AG09309 (cell line): ENCODE data around the gene GNPAT.

ENCODE experiments used
- DNase-seq: peaks from one replicate; pipeline ENCODE4 v3.0.0-alpha.2; 2010; ENCODE audit warnings: low read depth
- H3K4me3 ChIP-seq: 2 replicates; pipeline ENCODE4 v1.5.1; 2011; ENCODE audit warnings: mild to moderate bottlenecking, low read depth, low read length, moderate library complexity; ENCODE audit not compliant: control insufficient read depth
- CTCF ChIP-seq: IDR thresholded peaks from 2 replicates; pipeline ENCODE4 v1.5.1; 2011; ENCODE audit warnings: mild to moderate bottlenecking, low read depth, low read length, inconsistent platforms; ENCODE audit not compliant: insufficient read depth, control insufficient read depth; ENCODE audit errors: missing control alignments

GNPAT gene

DNA sequence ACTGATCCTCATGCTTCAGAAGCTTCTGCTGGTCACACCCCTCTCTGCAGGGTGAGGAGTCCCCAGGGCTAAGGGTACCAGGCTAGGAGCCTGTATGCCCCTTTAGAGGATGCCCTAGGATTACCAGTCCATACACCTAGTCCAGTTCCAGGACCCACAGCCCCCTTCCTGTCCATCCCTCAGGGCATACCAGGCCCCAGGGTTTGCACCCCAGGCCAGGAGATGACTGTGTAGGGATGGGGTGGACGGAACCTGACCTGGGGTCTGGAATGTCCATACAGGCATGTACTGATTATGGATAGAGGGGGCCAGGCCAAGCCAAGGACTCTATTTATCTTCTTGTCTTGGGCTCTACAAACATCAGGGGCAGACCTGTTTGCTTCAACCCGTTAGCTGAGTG lies 44.3 kb upstream of the GNPAT start:
- DNase-seq = no peak
- no peak for TF ChIP-seq CTCF
- no peak overlapping the region for H3K4me3 ChIP-seq

- DNase-seq = no peak
Observed at GRCh38 chr1:231199868-231200267, 41.1 kb upstream of the GNPAT start.

GRCh38 chr1:231200388-231201031 lies 40.5 kb upstream of the GNPAT start:
- TF ChIP-seq CTCF = no peak
- no peak overlapping the region for H3K4me3 ChIP-seq
- no peak for DNase-seq

More at GRCh38 chr1:231199868-231200267, 41.1 kb upstream of the GNPAT start:
- TF ChIP-seq CTCF = no peak
- no peak overlapping the region for H3K4me3 ChIP-seq

DNA sequence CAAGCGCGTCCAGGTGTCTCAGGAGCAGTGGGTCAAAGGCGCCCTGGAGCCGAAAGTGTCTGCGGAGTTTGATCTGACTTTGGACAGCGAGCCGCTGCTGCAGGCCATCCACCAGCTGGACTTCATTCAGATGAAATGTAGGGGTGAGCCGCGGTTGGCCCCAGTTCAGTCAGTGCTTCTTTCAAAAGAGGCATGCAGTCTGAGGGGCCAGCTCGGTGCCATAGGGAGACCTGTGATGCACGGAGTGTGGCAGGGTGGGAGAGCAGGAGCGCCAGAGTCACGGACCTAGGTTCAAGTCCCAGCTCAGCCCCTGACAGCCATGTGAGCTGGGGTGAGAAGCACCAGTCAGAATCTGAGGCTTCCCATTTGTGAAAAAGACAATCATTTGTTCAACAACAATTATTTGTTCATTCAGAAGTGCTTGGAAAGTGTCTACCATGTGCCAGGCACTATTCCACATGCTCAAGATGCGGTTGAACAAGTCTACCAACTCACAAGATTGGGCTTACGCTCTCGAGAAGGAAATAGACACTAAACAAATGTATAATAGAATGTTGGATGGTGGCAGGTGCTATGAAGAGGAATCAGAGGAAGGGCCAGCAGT lies 39.5 kb upstream of the GNPAT start:
- H3K4me3 ChIP-seq = no peak overlapping the region
- DNase-seq = no peak
- TF ChIP-seq CTCF = no peak

DNA sequence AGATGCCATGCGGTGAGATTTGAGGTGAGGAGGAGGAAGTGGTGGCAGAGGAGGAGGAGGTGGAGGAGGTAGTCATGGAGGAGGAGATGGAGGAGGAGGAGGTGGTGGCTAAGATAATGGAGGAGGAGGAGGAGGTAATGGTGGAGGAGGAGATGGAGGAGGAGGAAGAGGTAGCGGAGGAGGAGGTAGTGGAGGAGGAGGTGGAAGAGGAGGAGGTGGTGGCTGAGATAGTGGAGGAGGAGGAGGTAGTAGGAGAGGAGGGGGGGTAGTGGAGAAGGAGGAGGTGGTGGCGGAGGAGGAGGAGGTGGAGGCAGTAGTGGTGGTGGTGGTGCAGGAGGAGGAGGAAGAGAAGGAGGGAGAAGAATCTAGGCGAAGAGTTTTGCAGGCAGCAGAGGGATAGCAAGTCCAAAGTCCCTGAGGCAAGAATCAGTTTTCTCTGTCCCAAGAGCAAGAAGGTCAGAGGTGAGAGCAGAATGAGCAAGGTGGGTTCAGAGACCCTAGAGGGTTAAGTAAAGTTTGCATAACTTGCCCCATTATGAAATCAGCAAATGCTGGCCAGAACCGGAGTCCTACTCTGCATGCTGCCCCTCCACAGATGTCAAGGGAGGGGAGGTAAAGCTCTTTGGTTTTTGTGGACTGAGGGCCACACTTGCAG lies 38.9 kb upstream of the GNPAT start:
- no peak for TF ChIP-seq CTCF
- H3K4me3 ChIP-seq = no peak overlapping the region
- DNase-seq = no peak

DNA sequence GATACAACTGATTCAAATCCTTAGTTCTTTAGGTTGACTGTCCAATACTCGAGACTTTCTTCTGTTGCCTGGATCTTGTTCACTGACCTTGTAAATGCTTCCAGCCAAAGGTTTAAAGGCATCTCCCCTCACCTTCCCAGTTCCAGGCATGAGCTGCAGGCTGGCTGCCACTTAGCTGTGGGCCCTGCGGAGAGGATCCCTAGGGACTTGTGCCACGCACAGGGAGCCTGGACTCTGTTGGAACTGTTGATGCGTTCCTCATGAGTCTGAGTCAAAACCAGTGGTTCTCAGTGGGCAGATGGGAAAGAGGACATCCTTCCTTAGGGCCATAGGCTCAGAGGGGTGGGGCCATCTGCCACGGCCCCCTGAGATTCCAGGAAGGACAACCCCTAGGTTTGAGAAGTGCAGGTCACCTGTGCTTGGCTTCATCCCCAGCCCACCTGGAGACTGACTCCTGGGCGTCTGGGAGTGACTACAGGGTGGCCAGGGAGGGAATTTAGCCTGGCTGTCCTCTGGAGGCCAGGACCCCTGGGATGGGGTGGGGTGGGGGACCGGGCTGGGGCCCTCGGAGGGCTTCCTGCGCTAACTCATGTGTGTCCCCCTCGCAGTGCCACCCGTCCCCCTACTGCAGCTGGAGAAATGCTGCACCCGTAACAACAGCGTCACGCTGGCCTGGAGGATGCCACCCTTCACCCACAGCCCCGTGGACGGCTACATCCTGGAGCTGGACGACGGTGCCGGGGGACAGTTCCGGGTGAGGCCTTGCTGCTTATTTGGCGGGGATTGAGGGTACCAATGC lies 37.6 kb upstream of the GNPAT start:
- no peak for TF ChIP-seq CTCF
- no peak for DNase-seq
- no peak overlapping the region for H3K4me3 ChIP-seq
